A673 (cell line): ENCODE data around the gene AAMP. TPM values are rescaled to one million over a fixed set of nuclear protein-coding genes. Genes with fewer than 3 reads are reported as not detected.

Source experiments
- BruUV-seq: library from RNA; stranded (reverse); fragments of 400-500 nt; replicated peaks from 2 replicates; lab custom pipeline; 2021; lab: Mats Ljungman, UMichigan
- CTCF ChIA-PET: fragments of 300-600 bp; sonication (Branson Sonifier 250); formaldehyde crosslinking; loops from one replicate; lab custom pipeline; 2022; ENCODE audit warnings: antibody characterized with exemption; lab: Charles Lee
- POLR2A ChIA-PET: fragments of 300-600 bp; sonication (Branson Sonifier 250); formaldehyde crosslinking; loops from one replicate; lab custom pipeline; 2022; ENCODE audit warnings: antibody characterized with exemption; ENCODE audit not compliant: low non-redundant PET; lab: Charles Lee
- DNase-seq: peaks from one replicate; pipeline ENCODE4 v3.0.0-alpha.2; 2015; ENCODE audit warnings: low spot score
- H3K27ac ChIP-seq: fragments of 200-600 bp; sonication (generic); 2 replicates; pipeline ENCODE4 v1.5.1; 2016; ENCODE audit warnings: mixed run types, low read depth, mild to moderate bottlenecking, mixed read lengths, antibody characterized with exemption, low read length; ENCODE audit not compliant: poor library complexity, severe bottlenecking
- H3K27me3 ChIP-seq: fragments of 200-600 bp; sonication (generic); replicated peaks from 2 replicates; pipeline ENCODE4 v1.6.1; 2017; ENCODE audit warnings: mixed run types, low read depth, mild to moderate bottlenecking, mixed read lengths, antibody characterized with exemption, low read length; ENCODE audit not compliant: insufficient read depth, poor library complexity
- H3K36me3 ChIP-seq: fragments of 200-600 bp; sonication (generic); 2 replicates; pipeline ENCODE4 v1.6.1; 2016; ENCODE audit warnings: mixed run types, mild to moderate bottlenecking, mixed read lengths, antibody characterized with exemption, low read length; ENCODE audit not compliant: insufficient read depth, poor library complexity, severe bottlenecking
- H3K4me1 ChIP-seq: fragments of 200-600 bp; sonication (generic); 2 replicates; pipeline ENCODE4 v1.6.1; 2017; ENCODE audit warnings: mixed run types, mild to moderate bottlenecking, mixed read lengths, antibody characterized with exemption, low read length; ENCODE audit not compliant: insufficient read depth, poor library complexity, severe bottlenecking
- H3K4me3 ChIP-seq: fragments of 200-600 bp; sonication (generic); 2 replicates; pipeline ENCODE4 v1.5.1; 2016; ENCODE audit warnings: low read depth, mixed run types, mild to moderate bottlenecking, mixed read lengths, low read length; ENCODE audit not compliant: poor library complexity, severe bottlenecking
- H3K9me3 ChIP-seq: fragments of 200-600 bp; sonication (generic); 2 replicates; pipeline ENCODE4 v1.6.1; 2016; ENCODE audit warnings: mixed run types, low read depth, mild to moderate bottlenecking, mixed read lengths, antibody characterized with exemption, low read length; ENCODE audit not compliant: poor library complexity, severe bottlenecking
- EZH2 ChIP-seq: fragments of 200-600 bp; sonication (generic); IDR thresholded peaks from 2 replicates; pipeline ENCODE4 v1.6.1; 2017; ENCODE audit warnings: borderline replicate concordance, low read depth, mild to moderate bottlenecking, mixed read lengths, antibody characterized with exemption, low read length; ENCODE audit not compliant: poor library complexity, severe bottlenecking
- intact Hi-C: fragments of 100-400 bp; cut with micrococcal nuclease; formaldehyde crosslinking; loops from one replicate; pipeline ENCODE4 v1.10.0; 2022; ENCODE audit not compliant: unreplicated experiment
- total RNA-seq: library from RNA; stranded (reverse); gene quantifications from 2 replicates; pipeline ENCODE4 v1.2.3, GENCODE V29; 2021
- TF ChIP-seq, protein P1 (sequence below): fragments of 300-800, 200-600 bp; sonication (generic); conservative IDR thresholded peaks from 2 replicates; pipeline ENCODE4 v1.5.1; 2017; ENCODE audit warnings: low read depth, mild to moderate bottlenecking, antibody characterized with exemption, low read length, moderate library complexity, mixed read lengths

Gene AAMP
- total RNA-seq, 1 experiment from 2014 or later, result 74.7 TPM

DNA sequence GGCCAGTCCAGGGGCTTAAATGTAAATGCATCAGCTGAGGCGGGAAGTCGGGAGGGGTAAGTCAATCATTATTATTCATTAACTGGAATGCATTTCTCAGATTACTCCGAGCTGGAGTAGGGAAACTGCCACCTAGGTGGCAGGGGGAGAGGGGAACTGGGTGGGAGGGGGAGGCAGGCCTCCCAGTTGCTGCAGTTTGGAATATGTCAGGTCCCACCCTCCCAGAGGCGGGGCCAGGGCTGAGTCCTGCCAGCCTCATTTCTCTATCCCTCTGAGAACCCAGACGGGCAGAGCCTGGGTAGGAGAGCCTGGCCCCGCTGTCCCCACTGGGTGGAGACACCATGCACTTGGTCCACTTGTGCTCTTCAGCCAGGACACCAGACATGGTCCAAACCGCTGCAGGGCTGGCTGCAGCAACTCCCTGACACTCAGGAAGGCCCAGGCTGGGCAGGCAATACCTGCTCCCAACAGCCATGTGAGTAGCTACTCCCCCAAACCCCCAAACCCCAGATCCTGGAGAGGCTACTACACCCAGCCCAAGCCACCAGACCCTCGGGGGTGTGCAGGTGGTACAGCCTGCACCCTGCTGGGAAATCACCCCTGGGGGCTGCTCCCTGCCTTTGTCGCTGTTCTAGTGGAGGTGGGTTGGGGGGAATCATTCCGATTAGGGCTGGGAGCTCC is 9.1 kb downstream of the AAMP start, which contains the start of gene GPBAR1:
Gene GPBAR1, plus strand, starts transcription at position 274 of the 681 bp plus-strand sequence. CDS start 1,710 bp downstream, outside the sequence.
- POLR2A ChIA-PET, result no interaction called here
- intact Hi-C loops, result no loop called here
- CTCF ChIA-PET, result no interaction called here
- H3K27me3 ChIP-seq, result no peaks in the 10 kb centered on the region
- peaks cover 21% of the 10 kb centered on the region for H3K36me3 ChIP-seq
- TF ChIP-seq EZH2, result no peak
- TF ChIP-seq, protein P1, sequence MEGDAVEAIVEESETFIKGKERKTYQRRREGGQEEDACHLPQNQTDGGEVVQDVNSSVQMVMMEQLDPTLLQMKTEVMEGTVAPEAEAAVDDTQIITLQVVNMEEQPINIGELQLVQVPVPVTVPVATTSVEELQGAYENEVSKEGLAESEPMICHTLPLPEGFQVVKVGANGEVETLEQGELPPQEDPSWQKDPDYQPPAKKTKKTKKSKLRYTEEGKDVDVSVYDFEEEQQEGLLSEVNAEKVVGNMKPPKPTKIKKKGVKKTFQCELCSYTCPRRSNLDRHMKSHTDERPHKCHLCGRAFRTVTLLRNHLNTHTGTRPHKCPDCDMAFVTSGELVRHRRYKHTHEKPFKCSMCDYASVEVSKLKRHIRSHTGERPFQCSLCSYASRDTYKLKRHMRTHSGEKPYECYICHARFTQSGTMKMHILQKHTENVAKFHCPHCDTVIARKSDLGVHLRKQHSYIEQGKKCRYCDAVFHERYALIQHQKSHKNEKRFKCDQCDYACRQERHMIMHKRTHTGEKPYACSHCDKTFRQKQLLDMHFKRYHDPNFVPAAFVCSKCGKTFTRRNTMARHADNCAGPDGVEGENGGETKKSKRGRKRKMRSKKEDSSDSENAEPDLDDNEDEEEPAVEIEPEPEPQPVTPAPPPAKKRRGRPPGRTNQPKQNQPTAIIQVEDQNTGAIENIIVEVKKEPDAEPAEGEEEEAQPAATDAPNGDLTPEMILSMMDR, result no peak
- no peak within 1 kb of the TSS for H3K4me3 ChIP-seq
- H3K4me1 ChIP-seq, result peaks cover 15% of the 10 kb centered on the region
- BruUV-seq, result no TSS peak
- H3K27ac ChIP-seq, result peak within 1 kb of the TSS; percentile 32
- no peaks in the 10 kb centered on the region for H3K9me3 ChIP-seq
- peak; percentile 47 for DNase-seq

DNA sequence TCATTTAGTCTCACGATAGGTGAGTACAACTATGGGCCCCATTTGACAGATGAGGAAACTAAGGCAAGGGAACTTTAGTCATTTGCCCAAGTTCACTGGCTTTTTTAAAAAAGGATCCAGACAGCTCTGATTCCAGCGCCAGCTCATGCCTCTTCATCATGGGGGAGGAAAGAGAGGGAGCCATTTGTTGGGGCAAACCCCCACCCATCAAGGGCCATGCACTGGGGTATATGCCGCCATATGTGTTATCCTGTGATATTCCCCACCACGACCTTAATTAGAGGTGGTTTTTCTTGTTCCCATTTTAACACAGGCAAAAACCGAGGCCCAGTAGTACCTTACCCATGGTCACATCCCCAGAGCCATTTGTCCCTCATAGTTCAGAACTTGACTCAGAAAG is 9.8 kb downstream of the AAMP start:
- intact Hi-C loops, result no loop called here
- H3K4me1 ChIP-seq, result peaks cover 15% of the 10 kb centered on the region
- H3K36me3 ChIP-seq, result peaks cover 27% of the 10 kb centered on the region
- ChIA-PET POLR2A (no interaction called here), CTCF (no interaction called here)
- no peak overlapping the region for H3K4me3 ChIP-seq
- BruUV-seq, result no TSS peak
- DNase-seq, result no peak
- no peaks in the 10 kb centered on the region for H3K27me3 ChIP-seq
- H3K27ac ChIP-seq, result no peak overlapping the region
- TF ChIP-seq, protein P1, result no peak
- TF ChIP-seq EZH2, result no peak
- no peaks in the 10 kb centered on the region for H3K9me3 ChIP-seq

DNA sequence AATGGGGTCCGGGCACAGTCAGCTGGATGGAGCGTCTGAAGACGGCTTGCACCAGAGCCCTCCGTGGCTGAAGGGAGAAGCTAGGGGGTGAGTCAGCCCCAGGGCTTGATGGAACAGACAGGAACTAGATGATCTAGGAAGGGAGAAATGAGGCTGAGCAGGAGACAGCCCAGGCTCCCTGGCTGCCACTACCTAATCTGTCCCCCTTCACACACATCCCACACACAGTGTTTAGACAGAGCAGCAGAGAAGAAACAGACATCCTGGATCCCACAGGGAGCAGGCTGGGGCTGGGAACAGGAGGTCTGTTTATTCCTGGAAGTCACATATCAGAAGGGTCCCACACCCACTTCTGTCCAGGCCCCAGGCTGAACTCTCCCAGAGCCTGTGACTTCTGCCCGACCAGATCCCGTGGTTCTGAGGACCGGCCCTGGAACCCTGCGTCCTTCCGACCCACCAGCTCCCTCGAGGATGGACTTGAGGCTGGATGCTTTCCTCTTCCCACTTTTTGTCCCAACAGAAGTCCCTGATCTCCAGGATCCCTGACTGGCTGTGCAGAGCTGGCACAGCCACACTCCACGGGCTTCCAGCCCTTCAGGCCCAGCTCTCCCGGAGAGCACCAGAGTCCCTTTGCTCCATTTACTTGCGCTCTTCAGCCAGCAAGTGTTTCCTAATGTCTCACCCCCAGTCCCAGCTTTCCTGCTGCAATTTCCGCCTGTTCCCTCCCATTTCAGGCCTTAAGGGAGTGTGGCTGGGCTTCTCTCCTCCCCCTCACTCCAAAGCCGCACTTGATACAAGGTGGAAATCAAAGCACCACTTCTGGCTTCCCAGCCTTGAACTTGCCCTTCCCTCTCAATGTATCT is 10.6 kb downstream of the AAMP start:
- H3K36me3 ChIP-seq, result peaks cover 27% of the 10 kb centered on the region
- H3K27ac ChIP-seq, result no peak overlapping the region
- no peaks in the 10 kb centered on the region for H3K27me3 ChIP-seq
- H3K4me3 ChIP-seq, result no peak overlapping the region
- BruUV-seq, result no TSS peak
- H3K9me3 ChIP-seq, result no peaks in the 10 kb centered on the region
- ChIA-PET POLR2A (interaction anchor here (0.6 kb wide), 1 partner anchor 12 kb away, joined by 3 read pairs; no protein-coding TSS in a partner anchor), CTCF (no interaction called here)
- no peak for DNase-seq
- H3K4me1 ChIP-seq, result peaks cover 15% of the 10 kb centered on the region
- TF ChIP-seq, protein P1, result no peak
- no peak for TF ChIP-seq EZH2
- intact Hi-C loops, result no loop called here
